HFFc6 (cell line): ENCODE data around the gene HACE1. TPM values are rescaled to one million over a fixed set of nuclear protein-coding genes. Genes with fewer than 3 reads are reported as not detected.
A peak's percentile ranks its signal among the peaks of the same experiment; 100 is the strongest.

Source experiments
- DNase-seq: peaks from one replicate; pipeline ENCODE4 v3.0.0-alpha.2; 2018
- H3K27ac Mint-ChIP-seq: 2 replicates; pipeline ENCODE4 v1.8.0; 2020; ENCODE audit warnings: mild to moderate bottlenecking, mixed read lengths
- H3K27me3 Mint-ChIP-seq: 2 replicates; pipeline ENCODE4 v1.8.0; 2021; ENCODE audit warnings: mild to moderate bottlenecking, moderate library complexity, mixed read lengths; ENCODE audit not compliant: insufficient read depth
- H3K36me3 Mint-ChIP-seq: 2 replicates; pipeline ENCODE4 v1.8.0; 2021; ENCODE audit warnings: low read depth, mixed read lengths
- H3K4me1 Mint-ChIP-seq: 2 replicates; pipeline ENCODE4 v1.8.0; 2020; ENCODE audit warnings: low read depth, mixed read lengths
- H3K4me3 Mint-ChIP-seq: 2 replicates; pipeline ENCODE4 v1.8.0; 2020; ENCODE audit warnings: mild to moderate bottlenecking, moderate library complexity, mixed read lengths
- H3K9me3 Mint-ChIP-seq: 2 replicates; pipeline ENCODE4 v1.8.0; 2020; ENCODE audit warnings: mild to moderate bottlenecking, mixed read lengths
- CTCF ChIP-seq: fragments of 200-600 bp; sonication (generic); IDR thresholded peaks from 2 replicates; pipeline ENCODE4 v1.5.0; 2021; ENCODE audit warnings: antibody characterized with exemption, mild to moderate bottlenecking
- total RNA-seq, 6 experiments: library from RNA; stranded (reverse); fragmentation: NEBNext Ultra II Directional; extraction: Animal tissue kit (Norgen Biotek cat#: 25700); gene quantifications; 2 replicates in 1 of 6; 3 replicates in 5 of 6; pipeline ENCODE4 v1.2.3, GENCODE V29; 2021

HACE1 gene
- total RNA-seq, 6 experiments from 2014 or later: 7.2 to 8.8 (median 8.5) TPM

GRCh38 chr6:104683809-104684208 is 175.9 kb downstream of the HACE1 start:
- H3K36me3 Mint-ChIP-seq: no peaks in the 10 kb centered on the region
- no peak for DNase-seq
- TF ChIP-seq CTCF: no peak
- H3K9me3 Mint-ChIP-seq: no peaks in the 10 kb centered on the region
- H3K27me3 Mint-ChIP-seq: no peaks in the 10 kb centered on the region; the same call in 1 of the 2 replicates
- no peak overlapping the region for H3K27ac Mint-ChIP-seq
- no peak overlapping the region for H3K4me3 Mint-ChIP-seq
- H3K4me1 Mint-ChIP-seq: no peaks in the 10 kb centered on the region

DNA sequence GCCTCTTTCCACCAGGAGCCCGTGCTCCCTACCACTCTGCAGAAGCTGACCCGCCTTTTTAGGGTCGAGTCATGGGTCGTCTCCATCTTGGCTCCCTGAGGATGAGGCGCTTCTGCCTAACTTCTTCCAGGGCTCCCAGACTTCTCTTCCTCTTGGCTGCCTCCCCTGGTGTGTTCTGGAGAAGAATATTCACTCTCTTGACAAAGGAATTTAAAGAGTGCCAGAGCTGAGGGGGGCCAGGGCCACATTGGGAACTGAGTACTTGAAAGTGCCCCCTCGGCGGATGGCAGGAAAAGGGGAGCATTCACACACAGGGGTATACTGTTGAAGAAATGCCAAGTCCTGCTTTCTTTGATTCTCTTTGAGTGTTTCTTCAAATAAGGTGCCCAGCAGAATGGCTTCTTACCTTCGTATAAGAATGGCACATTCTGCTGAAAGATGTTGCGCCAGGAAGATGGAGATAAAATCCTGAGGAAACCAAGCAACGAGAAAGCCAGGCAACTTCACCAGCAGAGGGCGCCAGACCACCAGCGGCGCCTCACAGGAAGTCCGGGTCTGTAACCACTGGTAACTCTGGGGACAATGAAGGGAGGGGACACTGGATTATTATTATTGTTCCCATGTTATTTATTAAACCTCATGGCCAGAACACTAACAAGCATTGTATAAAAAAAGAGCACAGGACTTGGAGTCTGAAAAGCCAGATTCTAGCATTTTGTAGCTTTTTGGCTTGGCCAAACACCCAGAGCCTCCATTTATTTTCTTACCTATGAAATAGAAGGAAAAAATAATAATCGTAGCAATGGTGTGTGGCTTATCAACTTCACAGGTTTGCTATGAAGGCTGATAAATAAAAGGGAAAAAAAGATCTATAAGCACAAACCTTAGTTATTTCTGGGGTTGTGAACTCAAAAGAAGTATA is 176.7 kb downstream of the HACE1 start:
- peak; percentile 94 for TF ChIP-seq CTCF
- no peak overlapping the region for H3K27ac Mint-ChIP-seq
- H3K4me3 Mint-ChIP-seq: no peak overlapping the region
- H3K4me1 Mint-ChIP-seq: no peaks in the 10 kb centered on the region
- peak; percentile 17 for DNase-seq
- H3K36me3 Mint-ChIP-seq: no peaks in the 10 kb centered on the region
- H3K9me3 Mint-ChIP-seq: no peaks in the 10 kb centered on the region
- no peaks in the 10 kb centered on the region; the same call in 1 of the 2 replicates for H3K27me3 Mint-ChIP-seq

GRCh38 chr6:104680539-104680938 is 179.2 kb downstream of the HACE1 start:
- H3K4me3 Mint-ChIP-seq: no peak overlapping the region
- no peak for TF ChIP-seq CTCF
- peaks cover 5% of the 10 kb centered on the region; the same call in 1 of the 2 replicates for H3K9me3 Mint-ChIP-seq
- no peaks in the 10 kb centered on the region for H3K36me3 Mint-ChIP-seq
- no peaks in the 10 kb centered on the region; the same call in 1 of the 2 replicates for H3K27me3 Mint-ChIP-seq
- no peak for DNase-seq
- H3K4me1 Mint-ChIP-seq: no peaks in the 10 kb centered on the region
- H3K27ac Mint-ChIP-seq: no peak overlapping the region

DNA sequence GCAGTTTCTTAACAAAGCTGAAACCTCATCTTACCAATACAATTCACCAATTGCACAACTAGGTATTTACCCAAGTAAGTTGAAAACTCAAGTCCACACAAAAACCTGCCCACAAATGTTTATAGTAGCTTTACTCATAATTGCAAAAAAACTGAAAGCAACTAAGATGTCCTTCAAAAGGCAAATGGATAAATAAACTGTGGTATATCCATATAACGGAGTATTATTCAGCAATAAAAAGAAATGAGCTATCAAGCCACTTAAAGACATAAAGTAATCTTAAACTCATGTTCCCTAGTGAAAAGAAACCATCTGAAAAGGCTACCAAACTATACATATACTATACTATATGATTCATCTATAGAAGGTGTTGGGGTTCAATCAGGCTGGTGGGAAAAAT is 179.7 kb downstream of the HACE1 start:
- Mint-ChIP-seq H3K27me3 (no peaks in the 10 kb centered on the region; the same call in none of the 2 replicates), H3K36me3 (no peaks in the 10 kb centered on the region), H3K9me3 (peaks cover 7% of the 10 kb centered on the region; the same call in 1 of the 2 replicates), H3K4me1 (no peaks in the 10 kb centered on the region), H3K4me3 (no peak overlapping the region), H3K27ac (no peak overlapping the region)
- DNase-seq: no peak
- TF ChIP-seq CTCF: no peak

Other genes with a start within 250 kb of the HACE1 start
- not detected for gene LIN28B, start 97.2 kb upstream of the HACE1 start, total RNA-seq